Prostate gland (tissue), 2 donors: ENCODE results near the gene FOXD4L1.
"Not testable (repeated sequence)": the region's sequence is repeated elsewhere in the genome, so short reads cannot be mapped to it uniquely, and the experiment has no call there.

Source experiments
- CTCF ChIP-seq, 4 experiments: fragments of 200-600 bp in 2 of 4; fragments of 450-650 bp in 2 of 4; sonication (generic) in 2 of 4; IDR thresholded peaks; 1 replicate in 3 of 4; 2 replicates in 1 of 4; pipeline ENCODE4 v1.5.1; 2016 to 2019; ENCODE audit warnings: antibody characterized with exemption in 4 of 4, mild to moderate bottlenecking in 2 of 4, moderate library complexity in 2 of 4
- POLR2A ChIP-seq: fragments of 450-650 bp; IDR thresholded peaks from one replicate; pipeline ENCODE4 v1.6.1; 2016; ENCODE audit warnings: antibody characterized with exemption, mild to moderate bottlenecking
- POLR2AphosphoS5 ChIP-seq: sonication (generic); formaldehyde crosslinking; IDR thresholded peaks from one replicate; pipeline ENCODE4 v1.6.1; 2017; ENCODE audit warnings: antibody characterized with exemption

- not testable (repeated sequence) for TF ChIP-seq POLR2A; CTCF (IDR thresholded peaks at IDR 0.05); POLR2AphosphoS5
These were observed 5.6 kb downstream of the FOXD4L1 start for GRCh38 chr2:113504081-113504480.
